Spleen (tissue), 11 donors: ENCODE measurements around the gene CTAGE1. TPM values are rescaled to one million over a fixed set of nuclear protein-coding genes. Genes with fewer than 3 reads are reported as not detected.
A peak's percentile ranks its signal among the peaks of the same experiment; 100 is the strongest.

Experiments used
- DNase-seq: peaks from one replicate; pipeline ENCODE4 v3.0.0-alpha.2; 2020
- H3K27ac ChIP-seq, 8 donors: fragments of 200-600 bp; sonication (generic) in 7 of 8; 1 replicate in 4 of 8; 2 replicates in 4 of 8; pipeline versions ENCODE4 v1.5.0 to v1.8.0; 2016 to 2021; ENCODE audit warnings: inconsistent platforms in 4 of 8, mild to moderate bottlenecking in 4 of 8, moderate library complexity in 1 of 8
- H3K27me3 ChIP-seq, 7 donors: fragments of 200-600 bp; sonication (generic) in 6 of 7; replicated peaks in 1 of 7; 1 replicate in 4 of 7; 2 replicates in 3 of 7; pipeline versions ENCODE4 v1.5.0 to v1.8.0; 2016 to 2021; ENCODE audit warnings: inconsistent platforms in 3 of 7, mild to moderate bottlenecking in 1 of 7
- H3K36me3 ChIP-seq, 6 donors: fragments of 200-600 bp; sonication (generic) in 5 of 6; 1 replicate in 4 of 6; 2 replicates in 2 of 6; pipeline versions ENCODE4 v1.5.0 to v1.8.0; 2016 to 2021; ENCODE audit warnings: inconsistent platforms in 2 of 6
- H3K4me1 ChIP-seq, 6 donors: fragments of 200-600 bp; sonication (generic) in 5 of 6; 1 replicate in 3 of 6; 2 replicates in 3 of 6; pipeline versions ENCODE4 v1.5.0 to v1.8.0; 2016 to 2021; ENCODE audit warnings: inconsistent platforms in 3 of 6
- H3K4me3 ChIP-seq, 8 donors: fragments of 200-600 bp; sonication (generic) in 7 of 8; 1 replicate in 4 of 8; 2 replicates in 4 of 8; pipeline versions ENCODE4 v1.5.0 to v1.8.0; 2016 to 2021; ENCODE audit warnings: inconsistent platforms in 4 of 8, mild to moderate bottlenecking in 4 of 8, moderate library complexity in 2 of 8
- H3K9me3 ChIP-seq, 8 donors: fragments of 200-600 bp; sonication (generic) in 7 of 8; 1 replicate in 4 of 8; 2 replicates in 4 of 8; pipeline versions ENCODE4 v1.5.0 to v1.8.0; 2016 to 2021; ENCODE audit warnings: inconsistent platforms in 4 of 8
- POLR2A ChIP-seq, 3 donors: fragments of 450-650 bp; IDR thresholded peaks; one replicate each; pipeline ENCODE4 v1.5.1; 2017; ENCODE audit warnings: antibody characterized with exemption in 3 of 3, mild to moderate bottlenecking in 1 of 3
- POLR2AphosphoS5 ChIP-seq, 3 donors: sonication (generic); formaldehyde crosslinking; IDR thresholded peaks; one replicate each; pipeline ENCODE4 v1.5.1; 2017; ENCODE audit warnings: antibody characterized with exemption in 3 of 3
- WGBS, 5 donors: extraction: QIAGEN DNeasy Blood & Tissue Kit in 3 of 5; methylation state at CpG; one replicate each; pipeline versions ENCODE4 v1.1.5 to v1.1.7; 2013 to 2018; 5-methylcytosine and 5-hydroxymethylcytosine counted together
- intact Hi-C: fragments of 100-400 bp; cut with DNase I; formaldehyde crosslinking; loops from one replicate; pipeline ENCODE4 v1.15.0; 2023; ENCODE audit warnings: low total_unique reads
- polyA plus RNA-seq, 3 donors: library from polyadenylated mRNA; stranded (reverse); fragments of 200-250 nt; gene quantifications; one replicate each; pipeline ENCODE4 v1.2.1, GENCODE V29; 2013
- total RNA-seq, 7 donors: library from RNA; depleted of rRNA in 3 of 7; stranded (reverse); fragments of >200 nt in 3 of 7; fragmentation: NEBNext Ultra II Directional in 4 of 7; extraction: Animal tissue kit (Norgen Biotek cat#: 25700) in 4 of 7; gene quantifications; one replicate each; pipeline versions ENCODE4 v1.1.0 to v1.2.1, GENCODE V29; 2016 to 2021
- TF ChIP-seq, protein P1 (sequence below), 11 experiments: fragments of 200-600 bp in 7 of 11; fragments of 450-650 bp in 4 of 11; sonication (generic) in 4 of 11; IDR thresholded peaks in 8 of 11; conservative IDR thresholded peaks in 3 of 11; 1 replicate in 7 of 11; 2 replicates in 4 of 11; pipeline versions ENCODE4 v1.4.0 to v1.8.0; 2016 to 2021; ENCODE audit warnings: antibody characterized with exemption in 11 of 11, inconsistent platforms in 4 of 11, mild to moderate bottlenecking in 1 of 11
- donor health status: healthy with polysubstance abuse.
- donor health status: DM: no; HTN: no; CAD: no; lungs with moderate emphysema.
- donor health status: DM: no; HTN: no; CAD: no.
- donor health status: Bipolar disorder and iron deficiency.
- donor health status: healthy.
- donor health status: DM: no; HTN: no; CAD: no.
- donor health status: DM: yes; HTN: yes; CAD: no.

The CTAGE1 gene
- total and polyA plus RNA-seq, 10 donors: not detected

GRCh38 chr18:22432657-22433137, 15.0 kb upstream of the CTAGE1 start:
- Histone ChIP-seq H3K9me3 (no peaks in the 10 kb centered on the region), H3K4me3 (no peak overlapping the region), H3K4me1 (no peaks in the 10 kb centered on the region), H3K27ac (peak overlapping the region in 1 of 8 donors; percentile 43), H3K27me3 (no peaks in the 10 kb centered on the region), H3K36me3 (no peaks in the 10 kb centered on the region)
- intact Hi-C loops: no loop called here
- DNase-seq: no peak
- no peak for TF ChIP-seq POLR2AphosphoS5 (IDR thresholded peaks at IDR 0.05)
- TF ChIP-seq, protein P1, sequence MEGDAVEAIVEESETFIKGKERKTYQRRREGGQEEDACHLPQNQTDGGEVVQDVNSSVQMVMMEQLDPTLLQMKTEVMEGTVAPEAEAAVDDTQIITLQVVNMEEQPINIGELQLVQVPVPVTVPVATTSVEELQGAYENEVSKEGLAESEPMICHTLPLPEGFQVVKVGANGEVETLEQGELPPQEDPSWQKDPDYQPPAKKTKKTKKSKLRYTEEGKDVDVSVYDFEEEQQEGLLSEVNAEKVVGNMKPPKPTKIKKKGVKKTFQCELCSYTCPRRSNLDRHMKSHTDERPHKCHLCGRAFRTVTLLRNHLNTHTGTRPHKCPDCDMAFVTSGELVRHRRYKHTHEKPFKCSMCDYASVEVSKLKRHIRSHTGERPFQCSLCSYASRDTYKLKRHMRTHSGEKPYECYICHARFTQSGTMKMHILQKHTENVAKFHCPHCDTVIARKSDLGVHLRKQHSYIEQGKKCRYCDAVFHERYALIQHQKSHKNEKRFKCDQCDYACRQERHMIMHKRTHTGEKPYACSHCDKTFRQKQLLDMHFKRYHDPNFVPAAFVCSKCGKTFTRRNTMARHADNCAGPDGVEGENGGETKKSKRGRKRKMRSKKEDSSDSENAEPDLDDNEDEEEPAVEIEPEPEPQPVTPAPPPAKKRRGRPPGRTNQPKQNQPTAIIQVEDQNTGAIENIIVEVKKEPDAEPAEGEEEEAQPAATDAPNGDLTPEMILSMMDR (IDR thresholded peaks at IDR 0.05 in 8 of 11, conservative IDR thresholded peaks at IDR 0.05 in 3 of 11): no peak
- no peak for TF ChIP-seq POLR2A (IDR thresholded peaks at IDR 0.05)
- whole genome bisulfite sequencing, 5 donors: 69 to 83% (median 76%) methylated on average over 13 of the region's 13 CpGs

DNA sequence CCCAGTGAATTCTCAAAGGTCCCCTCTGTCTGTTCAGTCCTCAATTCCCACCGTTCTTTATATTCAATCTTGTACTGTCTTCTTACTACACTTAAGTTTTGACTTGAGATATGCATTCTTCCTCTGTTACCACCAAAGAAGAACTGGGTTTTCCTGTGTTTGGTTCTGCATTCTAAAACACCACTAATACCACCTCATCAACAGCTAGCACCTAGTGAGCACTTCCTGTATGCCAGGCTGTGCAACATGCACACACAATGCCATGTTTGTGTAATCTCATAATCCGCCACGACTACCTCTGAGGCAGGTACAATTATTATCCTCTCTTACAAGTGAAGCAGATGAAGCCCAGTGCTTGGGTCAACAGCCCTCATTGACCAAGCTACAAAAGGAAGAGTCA, 11.8 kb upstream of the CTAGE1 start:
- no peaks in the 10 kb centered on the region for H3K36me3 ChIP-seq
- TF ChIP-seq POLR2A (IDR thresholded peaks at IDR 0.05) (no peak), POLR2AphosphoS5 (IDR thresholded peaks at IDR 0.05) (no peak)
- TF ChIP-seq, protein P1 (IDR thresholded peaks at IDR 0.05 in 8 of 11, conservative IDR thresholded peaks at IDR 0.05 in 3 of 11): no peak
- no peaks in the 10 kb centered on the region for H3K27me3 ChIP-seq
- intact Hi-C loops: no loop called here
- H3K9me3 ChIP-seq: no peaks in the 10 kb centered on the region
- no peak overlapping the region for H3K4me3 ChIP-seq
- 72 to 89% (median 81%) methylated on average over 3 of the region's 3 CpGs for WGBS, 5 donors
- no peak for DNase-seq
- H3K27ac ChIP-seq: peak overlapping the region in 1 of 8 donors; percentile 23
- H3K4me1 ChIP-seq: no peaks in the 10 kb centered on the region

- intact Hi-C loops: no loop called here
- Histone ChIP-seq H3K4me1 (no peaks in the 10 kb centered on the region), H3K27ac (no peak overlapping the region), H3K36me3 (no peaks in the 10 kb centered on the region), H3K9me3 (no peaks in the 10 kb centered on the region), H3K27me3 (no peaks in the 10 kb centered on the region), H3K4me3 (no peak overlapping the region)
- 89 to 95% (median 91%) methylated on average over 4 of the region's 4 CpGs for WGBS, 5 donors
- no peak for TF ChIP-seq POLR2AphosphoS5 (IDR thresholded peaks at IDR 0.05)
- TF ChIP-seq, protein P1 (IDR thresholded peaks at IDR 0.05 in 8 of 11, conservative IDR thresholded peaks at IDR 0.05 in 3 of 11): no peak
- TF ChIP-seq POLR2A (IDR thresholded peaks at IDR 0.05): no peak
- DNase-seq: no peak
Observed at GRCh38 chr18:22428672-22429071, 11.0 kb upstream of the CTAGE1 start.

DNA sequence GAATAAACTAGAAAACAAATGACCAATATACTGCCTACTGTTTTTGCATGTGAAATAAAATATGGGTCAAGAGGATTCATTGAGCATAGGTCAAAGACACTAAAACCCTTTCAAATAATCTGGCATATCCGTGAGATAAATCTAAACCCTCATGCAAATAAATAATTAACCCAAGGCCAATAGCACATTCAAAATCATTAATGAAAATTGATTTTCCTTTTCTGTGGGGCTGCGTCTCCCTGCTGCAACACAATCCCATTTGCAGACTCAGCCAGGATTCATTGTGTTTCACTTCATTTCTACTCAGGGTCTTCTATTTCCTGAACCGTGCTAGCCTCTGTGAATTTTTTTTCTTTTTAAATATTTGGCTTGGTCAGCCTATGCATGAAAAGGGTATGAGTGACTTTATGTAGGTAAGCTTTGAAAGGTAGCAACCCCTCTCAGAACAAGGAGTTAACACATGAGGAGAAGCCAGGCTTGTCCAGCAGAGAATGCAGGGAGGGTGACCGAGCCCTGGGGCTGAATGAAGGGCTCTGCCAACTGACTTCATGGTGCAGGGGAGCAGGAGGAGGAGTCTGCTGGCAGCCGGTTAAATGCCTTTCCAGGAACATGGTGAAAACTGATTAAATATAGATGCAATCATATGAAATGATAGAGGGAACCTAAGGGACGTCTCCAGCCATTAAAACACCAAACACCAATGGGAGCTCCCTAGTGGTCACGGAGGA, 10.3 kb upstream of the CTAGE1 start:
- H3K4me1 ChIP-seq: no peaks in the 10 kb centered on the region
- WGBS, 5 donors: 76 to 88% (median 81%) methylated on average over 7 of the region's 7 CpGs
- H3K27ac ChIP-seq: no peak overlapping the region
- H3K27me3 ChIP-seq: no peaks in the 10 kb centered on the region
- no peak overlapping the region for H3K4me3 ChIP-seq
- TF ChIP-seq POLR2AphosphoS5 (IDR thresholded peaks at IDR 0.05) (no peak), POLR2A (IDR thresholded peaks at IDR 0.05) (no peak)
- TF ChIP-seq, protein P1 (IDR thresholded peaks at IDR 0.05 in 8 of 11, conservative IDR thresholded peaks at IDR 0.05 in 3 of 11): no peak
- no peaks in the 10 kb centered on the region for H3K36me3 ChIP-seq
- no peaks in the 10 kb centered on the region for H3K9me3 ChIP-seq
- intact Hi-C loops: no loop called here
- DNase-seq: no peak
